GM19455 (cell line): ENCODE data around the gene TENM4.

Experiments used
- ATAC-seq: cut with Tn5 transposase; IDR thresholded peaks from one replicate; pipeline ENCODE4 v1.9.1; 2021; ENCODE audit not compliant: unreplicated experiment

The TENM4 gene

GRCh38 chr11:78689585-78690153 lies 751.2 kb downstream of the TENM4 start:
- no peak for ATAC-seq

- no peak for ATAC-seq
Observed at GRCh38 chr11:78689101-78689500, 751.7 kb downstream of the TENM4 start.

GRCh38 chr11:78688460-78688859 lies 752.4 kb downstream of the TENM4 start:
- no peak for ATAC-seq

GRCh38 chr11:78685156-78685555 lies 755.7 kb downstream of the TENM4 start:
- no peak for ATAC-seq

- no peak for ATAC-seq
Observed at GRCh38 chr11:78684377-78684776, 756.5 kb downstream of the TENM4 start.

- ATAC-seq = no peak
Observed at GRCh38 chr11:78683774-78684173, 757.1 kb downstream of the TENM4 start.

- ATAC-seq = no peak
Observed at GRCh38 chr11:78676026-78676557, 764.7 kb downstream of the TENM4 start.

- no peak for ATAC-seq
Observed at GRCh38 chr11:78672850-78673620, 767.8 kb downstream of the TENM4 start.

- no peak for ATAC-seq
Observed at GRCh38 chr11:78669249-78669648, 771.6 kb downstream of the TENM4 start.

- ATAC-seq = no peak
Observed at GRCh38 chr11:78667461-78667860, 773.4 kb downstream of the TENM4 start.

GRCh38 chr11:78666675-78667160 lies 774.1 kb downstream of the TENM4 start:
- no peak for ATAC-seq

GRCh38 chr11:78664636-78665035 lies 776.2 kb downstream of the TENM4 start:
- no peak for ATAC-seq

GRCh38 chr11:78662811-78663210 lies 778.0 kb downstream of the TENM4 start:
- ATAC-seq = no peak

GRCh38 chr11:78660471-78660870 lies 780.4 kb downstream of the TENM4 start:
- no peak for ATAC-seq

- ATAC-seq = no peak
Observed at GRCh38 chr11:78659326-78660270, 781.2 kb downstream of the TENM4 start.

- no peak for ATAC-seq
Observed at GRCh38 chr11:78657968-78658839, 782.6 kb downstream of the TENM4 start.

GRCh38 chr11:78657441-78657840 lies 783.4 kb downstream of the TENM4 start:
- no peak for ATAC-seq

GRCh38 chr11:78656984-78657383 lies 783.8 kb downstream of the TENM4 start:
- ATAC-seq = no peak

GRCh38 chr11:78656327-78656726 lies 784.5 kb downstream of the TENM4 start:
- ATAC-seq = no peak

GRCh38 chr11:78655561-78655960 lies 785.3 kb downstream of the TENM4 start:
- no peak for ATAC-seq
